Gastroesophageal sphincter (tissue), 3 donors: Measurements from ENCODE around the gene ZNF35.

Experiments used
- CTCF ChIP-seq, 4 experiments: fragments of 200-600 bp in 2 of 4; fragments of 450-650 bp in 2 of 4; sonication (generic) in 1 of 4; IDR thresholded peaks; one replicate each; pipeline ENCODE4 v1.5.1; 2017 to 2019; ENCODE audit warnings: antibody characterized with exemption in 4 of 4, mild to moderate bottlenecking in 2 of 4, moderate library complexity in 2 of 4
- POLR2A ChIP-seq, 2 donors: fragments of 450-650 bp; IDR thresholded peaks; one replicate each; pipeline ENCODE4 v1.6.1; 2017; ENCODE audit warnings: antibody characterized with exemption in 2 of 2, mild to moderate bottlenecking in 2 of 2, moderate library complexity in 1 of 2
- POLR2AphosphoS5 ChIP-seq: sonication (generic); formaldehyde crosslinking; IDR thresholded peaks from one replicate; pipeline ENCODE4 v1.6.1; 2017; ENCODE audit warnings: antibody characterized with exemption

- TF ChIP-seq POLR2A (IDR thresholded peaks at IDR 0.05) (no peak), POLR2AphosphoS5 (no peak), CTCF (IDR thresholded peaks at IDR 0.05) (no peak)
Observed at GRCh38 chr3:44654039-44654438, 5.5 kb downstream of the ZNF35 start.
